IMR-90 (cell line): ENCODE results near the gene SLX4IP. TPM values are rescaled to one million over a fixed set of nuclear protein-coding genes. Genes with fewer than 3 reads are reported as not detected.

Source experiments
- ATAC-seq: fragments of 200-7000 bp; cut with Tn5 transposase; 2 replicates; pipeline ENCODE4 v1.9.1; 2020; ENCODE audit warnings: low read depth, mild to moderate bottlenecking, moderate library complexity
- BruUV-seq: library from RNA; stranded (reverse); fragments of 400-500 nt; replicated peaks from 2 replicates; lab custom pipeline; 2021; lab: Mats Ljungman, UMichigan
- CTCF ChIA-PET: fragments of 300-600 bp; formaldehyde crosslinking; extraction: SDS; loops from one replicate; lab custom pipeline; 2021; ENCODE audit warnings: antibody characterized with exemption; lab: Yijun Ruan, JAX
- POLR2A ChIA-PET: fragments of 300-600 bp; sonication (Branson Sonifier 250); formaldehyde crosslinking; loops from one replicate; lab custom pipeline; 2022; ENCODE audit warnings: antibody characterized with exemption; ENCODE audit not compliant: unreplicated experiment; lab: Charles Lee
- DNase-seq: peaks from one replicate; pipeline ENCODE4 v3.0.0; 2013
- H2AFZ ChIP-seq: replicated peaks from 2 replicates; pipeline ENCODE3; 2013; ENCODE audit warnings: low read length, mild to moderate bottlenecking; ENCODE audit not compliant: poor library complexity
- H2AK5ac ChIP-seq: 2 replicates; pipeline ENCODE4 v1.6.1; 2013; ENCODE audit warnings: low read depth, low read length, inconsistent platforms
- H2AK9ac ChIP-seq: replicated peaks from 2 replicates; pipeline ENCODE3; 2013; ENCODE audit warnings: mild to moderate bottlenecking, low read depth, low read length, moderate library complexity; ENCODE audit not compliant: poor library complexity
- H2BK120ac ChIP-seq: 2 replicates; pipeline ENCODE4 v1.6.1; 2013; ENCODE audit warnings: low read depth, low read length, inconsistent platforms
- H2BK15ac ChIP-seq: 3 replicates; pipeline ENCODE4 v1.6.1; 2013; ENCODE audit warnings: low read depth, low read length, inconsistent platforms
- H2BK20ac ChIP-seq: 2 replicates; pipeline ENCODE4 v1.6.1; 2013; ENCODE audit warnings: low read depth, mild to moderate bottlenecking, inconsistent platforms, low read length, moderate library complexity
- H2BK5ac ChIP-seq: 2 replicates; pipeline ENCODE4 v1.6.1; 2013; ENCODE audit warnings: mild to moderate bottlenecking, low read depth, low read length, inconsistent platforms; ENCODE audit not compliant: poor library complexity, severe bottlenecking
- H3K14ac ChIP-seq: replicated peaks from 2 replicates; pipeline ENCODE4 v1.6.1; 2013; ENCODE audit warnings: low read depth, low read length, inconsistent platforms
- H3K18ac ChIP-seq: 2 replicates; pipeline ENCODE4 v1.6.1; 2013; ENCODE audit warnings: low read depth, low read length, control low read depth
- H3K23ac ChIP-seq: 2 replicates; pipeline ENCODE4 v1.6.1; 2013; ENCODE audit warnings: low read depth, low read length, inconsistent platforms
- H3K27ac ChIP-seq: 2 replicates; pipeline ENCODE4 v1.5.1; 2013; ENCODE audit warnings: mild to moderate bottlenecking, control low read depth, low read length; ENCODE audit not compliant: insufficient read depth
- H3K27me3 ChIP-seq: 2 replicates; pipeline ENCODE4 v1.6.1; 2013; ENCODE audit warnings: low read length; ENCODE audit not compliant: control insufficient read depth, insufficient read depth
- H3K36me3 ChIP-seq: 2 replicates; pipeline ENCODE4 v1.6.1; 2013; ENCODE audit warnings: low read length, mixed read lengths; ENCODE audit not compliant: control insufficient read depth, insufficient read depth
- H3K4ac ChIP-seq: 2 replicates; pipeline ENCODE4 v1.6.1; 2013; ENCODE audit warnings: low read depth, low read length, inconsistent platforms
- H3K4me1 ChIP-seq: 2 replicates; pipeline ENCODE4 v1.6.1; 2013; ENCODE audit warnings: low read length, mixed read lengths; ENCODE audit not compliant: control insufficient read depth, insufficient read depth
- H3K4me2 ChIP-seq: 2 replicates; pipeline ENCODE4 v1.6.1; 2013; ENCODE audit warnings: low read depth, mild to moderate bottlenecking, control low read depth, low read length, moderate library complexity
- H3K4me3 ChIP-seq: 2 replicates; pipeline ENCODE4 v1.5.1; 2013; ENCODE audit warnings: low read depth, mild to moderate bottlenecking, control low read depth, low read length, moderate library complexity; ENCODE audit not compliant: insufficient read depth
- H3K56ac ChIP-seq: 2 replicates; pipeline ENCODE4 v1.6.1; 2013; ENCODE audit warnings: low read length, inconsistent platforms; ENCODE audit not compliant: insufficient read depth; ENCODE audit errors: extremely low read depth
- H3K79me1 ChIP-seq, 2 experiments: 2 replicates each; pipeline ENCODE4 v1.6.1; 2013; ENCODE audit warnings: low read length in 2 of 2, inconsistent platforms in 1 of 2, low read depth in 1 of 2
- H3K9ac ChIP-seq: 2 replicates; pipeline ENCODE4 v1.6.1; 2013; ENCODE audit warnings: low read depth, low read length, control low read depth
- H3K9me1 ChIP-seq: 2 replicates; pipeline ENCODE4 v1.6.1; 2013; ENCODE audit warnings: low read length, inconsistent platforms; ENCODE audit not compliant: insufficient read depth
- H3K9me3 ChIP-seq: 2 replicates; pipeline ENCODE4 v1.6.1; 2013; ENCODE audit warnings: low read length; ENCODE audit not compliant: control insufficient read depth, insufficient read depth
- H4K20me1 ChIP-seq: 2 replicates; pipeline ENCODE4 v1.6.1; 2013; ENCODE audit warnings: low read length, inconsistent platforms; ENCODE audit not compliant: insufficient read depth
- H4K5ac ChIP-seq: 2 replicates; pipeline ENCODE4 v1.6.1; 2013; ENCODE audit warnings: mild to moderate bottlenecking, low read depth, low read length, control low read depth
- H4K8ac ChIP-seq, 2 experiments: 2 replicates each; pipeline ENCODE4 v1.6.1; 2013; ENCODE audit warnings: low read depth in 2 of 2, low read length in 2 of 2, control low read depth in 1 of 2, inconsistent platforms in 1 of 2
- H4K91ac ChIP-seq: 2 replicates; pipeline ENCODE4 v1.6.1; 2013; ENCODE audit warnings: low read depth, low read length, inconsistent platforms; ENCODE audit not compliant: insufficient read depth
- BHLHE40 ChIP-seq: fragments of 150-350 bp; IDR thresholded peaks from 2 replicates; pipeline ENCODE4 v1.6.1; 2016; ENCODE audit warnings: mild to moderate bottlenecking, low read depth, low read length
- CEBPB ChIP-seq: IDR thresholded peaks from 2 replicates; pipeline ENCODE4 v1.6.1; 2012; ENCODE audit warnings: low read depth, low read length, improper control_type of control experiment
- CHD1 ChIP-seq: IDR thresholded peaks from 2 replicates; pipeline ENCODE4 v1.6.1; 2012; ENCODE audit warnings: low read depth, low read length, improper control_type of control experiment
- FOS ChIP-seq: fragments of 150-350 bp; IDR thresholded peaks from 2 replicates; pipeline ENCODE4 v1.6.1; 2016; ENCODE audit warnings: low read depth, low read length
- MAFK ChIP-seq: IDR thresholded peaks from 2 replicates; pipeline ENCODE4 v1.6.1; 2012; ENCODE audit warnings: low read depth, low read length, improper control_type of control experiment
- MAZ ChIP-seq: IDR thresholded peaks from 2 replicates; pipeline ENCODE4 v1.6.1; 2012; ENCODE audit warnings: low read depth, mild to moderate bottlenecking, low read length, improper control_type of control experiment, moderate library complexity, borderline replicate concordance
- MXI1 ChIP-seq: IDR thresholded peaks from 2 replicates; pipeline ENCODE4 v1.6.1; 2012; ENCODE audit warnings: low read depth, mild to moderate bottlenecking, low read length, moderate library complexity, borderline replicate concordance
- NFE2L2 ChIP-seq: fragments of 150-350 bp; IDR thresholded peaks from 2 replicates; pipeline ENCODE4 v1.6.1; 2016; ENCODE audit warnings: low read depth, mild to moderate bottlenecking, low read length
- POLR2A ChIP-seq: IDR thresholded peaks from 2 replicates; pipeline ENCODE4 v1.6.1; 2012; ENCODE audit warnings: mild to moderate bottlenecking, low read depth, low read length
- RAD21 ChIP-seq: IDR thresholded peaks from 2 replicates; pipeline ENCODE4 v1.6.1; 2012; ENCODE audit warnings: low read length, improper control_type of control experiment
- RCOR1 ChIP-seq: IDR thresholded peaks from 2 replicates; pipeline ENCODE4 v1.6.1; 2012; ENCODE audit warnings: mild to moderate bottlenecking, low read length, improper control_type of control experiment; ENCODE audit not compliant: insufficient replicate concordance
- RFX5 ChIP-seq: IDR thresholded peaks from 2 replicates; pipeline ENCODE4 v1.8.0; 2012; ENCODE audit warnings: low read depth, mild to moderate bottlenecking, low read length, moderate library complexity
- SMC3 ChIP-seq: fragments of 150-350 bp; IDR thresholded peaks from 2 replicates; pipeline ENCODE4 v1.6.1; 2016; ENCODE audit warnings: low read depth, mild to moderate bottlenecking, antibody characterized with exemption, low read length, moderate library complexity
- WGBS, 2 experiments: methylation state at CpG; one replicate each; pipeline versions ENCODE4 v1.1.5 to v1.1.7; 2013; ENCODE audit warnings: missing lambda C conversion rate in 2 of 2; ENCODE audit not compliant: insufficient read length in 1 of 2; ENCODE audit errors: extremely low coverage in 2 of 2; 5-methylcytosine and 5-hydroxymethylcytosine counted together
- dilution Hi-C: fragments of 300-500 bp; cut with HindIII; formaldehyde crosslinking; loops from one replicate; pipeline ENCODE4 v1.14.3; 2018; ENCODE audit warnings: low sequenced_read_pairs; ENCODE audit not compliant: unreplicated experiment
- in situ Hi-C: fragments of 300-500 bp; cut with MboI; formaldehyde crosslinking; loops from 3 replicates; pipeline ENCODE4 v1.14.3; 2019; ENCODE audit warnings: low sequenced_read_pairs, inconsistent platforms, mixed read lengths
- intact Hi-C: fragments of 100-400 bp; cut with micrococcal nuclease; formaldehyde crosslinking; loops from 2 replicates; pipeline ENCODE4 v1.10.0; 2022
- polyA plus RNA-seq, 3 experiments: library from polyadenylated mRNA; depleted of rRNA; stranded (reverse); fragments of >200 nt; gene quantifications; 2 replicates each; pipeline ENCODE4 v1.2.3, GENCODE V29; 2012; ENCODE audit warnings: low replicate concordance in 1 of 3
- total RNA-seq: library from RNA; depleted of rRNA; stranded (reverse); fragments of >200 nt; gene quantifications from 2 replicates; pipeline ENCODE4 v1.2.3, GENCODE V29; 2012
- TF ChIP-seq, protein P1 (sequence below): conservative IDR thresholded peaks from 2 replicates; pipeline ENCODE4 v1.5.1; 2012; ENCODE audit warnings: mild to moderate bottlenecking, low read depth, low read length, improper control_type of control experiment
- TF ChIP-seq, protein P2 (sequence below): fragments of 150-350 bp; IDR thresholded peaks from 2 replicates; pipeline ENCODE4 v1.6.1; 2016; ENCODE audit warnings: low read depth, mild to moderate bottlenecking, low read length, moderate library complexity, borderline replicate concordance
- TF ChIP-seq, protein P3 (sequence below): fragments of 150-350 bp; IDR thresholded peaks from 2 replicates; pipeline ENCODE4 v1.6.1; 2017; ENCODE audit warnings: mild to moderate bottlenecking, antibody characterized with exemption, low read length, low read depth

Gene SLX4IP
- total and polyA plus RNA-seq, 2 of the 4 experiments (the other 2 are of a cell fraction) = 1.3 to 5.9 TPM

DNA sequence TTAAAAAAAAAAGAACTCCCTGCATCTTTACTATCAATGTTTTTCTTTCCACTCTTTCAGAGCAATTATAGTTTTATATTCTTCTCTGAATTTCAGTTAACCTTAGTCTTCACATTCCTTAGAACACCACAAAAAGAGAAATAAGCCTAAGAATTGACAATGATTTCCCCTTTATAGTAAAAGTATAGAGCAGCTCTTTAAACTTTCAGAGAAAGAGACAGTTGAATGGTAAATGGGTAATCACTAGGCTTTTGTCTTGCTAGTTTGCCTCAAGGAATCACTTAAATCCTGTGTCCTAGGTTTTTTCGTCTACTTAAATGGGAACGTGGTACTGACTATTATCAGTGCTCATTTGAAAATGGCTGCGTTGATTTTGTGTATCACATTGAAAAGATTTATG is 31.8 kb downstream of the SLX4IP start:
- H4K91ac ChIP-seq = no peak overlapping the region
- TF ChIP-seq, protein P1, sequence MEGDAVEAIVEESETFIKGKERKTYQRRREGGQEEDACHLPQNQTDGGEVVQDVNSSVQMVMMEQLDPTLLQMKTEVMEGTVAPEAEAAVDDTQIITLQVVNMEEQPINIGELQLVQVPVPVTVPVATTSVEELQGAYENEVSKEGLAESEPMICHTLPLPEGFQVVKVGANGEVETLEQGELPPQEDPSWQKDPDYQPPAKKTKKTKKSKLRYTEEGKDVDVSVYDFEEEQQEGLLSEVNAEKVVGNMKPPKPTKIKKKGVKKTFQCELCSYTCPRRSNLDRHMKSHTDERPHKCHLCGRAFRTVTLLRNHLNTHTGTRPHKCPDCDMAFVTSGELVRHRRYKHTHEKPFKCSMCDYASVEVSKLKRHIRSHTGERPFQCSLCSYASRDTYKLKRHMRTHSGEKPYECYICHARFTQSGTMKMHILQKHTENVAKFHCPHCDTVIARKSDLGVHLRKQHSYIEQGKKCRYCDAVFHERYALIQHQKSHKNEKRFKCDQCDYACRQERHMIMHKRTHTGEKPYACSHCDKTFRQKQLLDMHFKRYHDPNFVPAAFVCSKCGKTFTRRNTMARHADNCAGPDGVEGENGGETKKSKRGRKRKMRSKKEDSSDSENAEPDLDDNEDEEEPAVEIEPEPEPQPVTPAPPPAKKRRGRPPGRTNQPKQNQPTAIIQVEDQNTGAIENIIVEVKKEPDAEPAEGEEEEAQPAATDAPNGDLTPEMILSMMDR = no peak
- TF ChIP-seq RFX5 = no peak
- TF ChIP-seq, protein P2, sequence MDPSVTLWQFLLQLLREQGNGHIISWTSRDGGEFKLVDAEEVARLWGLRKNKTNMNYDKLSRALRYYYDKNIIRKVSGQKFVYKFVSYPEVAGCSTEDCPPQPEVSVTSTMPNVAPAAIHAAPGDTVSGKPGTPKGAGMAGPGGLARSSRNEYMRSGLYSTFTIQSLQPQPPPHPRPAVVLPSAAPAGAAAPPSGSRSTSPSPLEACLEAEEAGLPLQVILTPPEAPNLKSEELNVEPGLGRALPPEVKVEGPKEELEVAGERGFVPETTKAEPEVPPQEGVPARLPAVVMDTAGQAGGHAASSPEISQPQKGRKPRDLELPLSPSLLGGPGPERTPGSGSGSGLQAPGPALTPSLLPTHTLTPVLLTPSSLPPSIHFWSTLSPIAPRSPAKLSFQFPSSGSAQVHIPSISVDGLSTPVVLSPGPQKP = no peak
- no peak for TF ChIP-seq MAFK
- no peak for TF ChIP-seq CHD1
- TF ChIP-seq FOS = no peak
- TF ChIP-seq, protein P3, sequence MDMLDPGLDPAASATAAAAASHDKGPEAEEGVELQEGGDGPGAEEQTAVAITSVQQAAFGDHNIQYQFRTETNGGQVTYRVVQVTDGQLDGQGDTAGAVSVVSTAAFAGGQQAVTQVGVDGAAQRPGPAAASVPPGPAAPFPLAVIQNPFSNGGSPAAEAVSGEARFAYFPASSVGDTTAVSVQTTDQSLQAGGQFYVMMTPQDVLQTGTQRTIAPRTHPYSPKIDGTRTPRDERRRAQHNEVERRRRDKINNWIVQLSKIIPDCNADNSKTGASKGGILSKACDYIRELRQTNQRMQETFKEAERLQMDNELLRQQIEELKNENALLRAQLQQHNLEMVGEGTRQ = no peak
- TF ChIP-seq SMC3 = no peak
- no peak for TF ChIP-seq RAD21
- TF ChIP-seq MAZ = no peak
- no peak for TF ChIP-seq CEBPB
- no peak for TF ChIP-seq MXI1
- no peak for TF ChIP-seq RCOR1
- TF ChIP-seq NFE2L2 = no peak
- no peak for TF ChIP-seq BHLHE40
- TF ChIP-seq POLR2A = no peak
- H2BK5ac ChIP-seq = no peak overlapping the region
- H4K8ac ChIP-seq = no peak overlapping the region
- H2BK120ac ChIP-seq = no peak overlapping the region
- no peak for ATAC-seq
- no CpG with 5 or more reads among the region's 3 CpGs for WGBS, 2 experiments
- no peak overlapping the region for H4K5ac ChIP-seq
- H3K23ac ChIP-seq = no peak overlapping the region
- no peaks in the 10 kb centered on the region for H3K9me1 ChIP-seq
- no peak overlapping the region for H2AK9ac ChIP-seq
- 0 out of 2 replicates have a peak, but pooled peaks cover 1% of the 10 kb centered on the region for H3K36me3 ChIP-seq
- no peak overlapping the region for H3K18ac ChIP-seq
- H2AK5ac ChIP-seq = no peak overlapping the region
- CTCF ChIA-PET = interaction anchor here (0.7 kb wide), 1 partner anchor 348 kb away, joined by 4 read pairs; no protein-coding TSS in a partner anchor
- BruUV-seq = no TSS peak
- no peak overlapping the region for H3K4me2 ChIP-seq
- no peaks in the 10 kb centered on the region for H4K20me1 ChIP-seq
- intact Hi-C loops = loop anchor here (5.0 kb wide), 3 partner anchors 180 to 805 kb away; no protein-coding TSS in a partner anchor
- H2BK15ac ChIP-seq = no peak overlapping the region
- H3K56ac ChIP-seq = no peak overlapping the region
- no peak overlapping the region for H3K4me3 ChIP-seq
- no peak overlapping the region for H3K14ac ChIP-seq
- no peaks in the 10 kb centered on the region for H3K27me3 ChIP-seq
- no peak overlapping the region for H3K4ac ChIP-seq
- H3K27ac ChIP-seq = no peak overlapping the region
- in situ Hi-C loops = loop anchor here (10.0 kb wide), 2 partner anchors 808 to 1078 kb away; no protein-coding TSS in a partner anchor
- dilution Hi-C loops = no loop called here
- POLR2A ChIA-PET = no interaction called here
- H3K9ac ChIP-seq = no peak overlapping the region
- peaks cover 5 to 10% of the 10 kb centered on the region in 2 experiments; a peak in 2 of 4 replicates for H3K79me1 ChIP-seq
- DNase-seq = no peak
- peaks cover 4% of the 10 kb centered on the region for H3K9me3 ChIP-seq
- no peak overlapping the region for H2AFZ ChIP-seq
- H2BK20ac ChIP-seq = no peak overlapping the region
- peaks cover 2% of the 10 kb centered on the region for H3K4me1 ChIP-seq
